ENCODE data around the gene HOXA9.
A peak's percentile ranks its signal among the peaks of the same experiment; 100 is the strongest.

Gene HOXA9

DNA sequence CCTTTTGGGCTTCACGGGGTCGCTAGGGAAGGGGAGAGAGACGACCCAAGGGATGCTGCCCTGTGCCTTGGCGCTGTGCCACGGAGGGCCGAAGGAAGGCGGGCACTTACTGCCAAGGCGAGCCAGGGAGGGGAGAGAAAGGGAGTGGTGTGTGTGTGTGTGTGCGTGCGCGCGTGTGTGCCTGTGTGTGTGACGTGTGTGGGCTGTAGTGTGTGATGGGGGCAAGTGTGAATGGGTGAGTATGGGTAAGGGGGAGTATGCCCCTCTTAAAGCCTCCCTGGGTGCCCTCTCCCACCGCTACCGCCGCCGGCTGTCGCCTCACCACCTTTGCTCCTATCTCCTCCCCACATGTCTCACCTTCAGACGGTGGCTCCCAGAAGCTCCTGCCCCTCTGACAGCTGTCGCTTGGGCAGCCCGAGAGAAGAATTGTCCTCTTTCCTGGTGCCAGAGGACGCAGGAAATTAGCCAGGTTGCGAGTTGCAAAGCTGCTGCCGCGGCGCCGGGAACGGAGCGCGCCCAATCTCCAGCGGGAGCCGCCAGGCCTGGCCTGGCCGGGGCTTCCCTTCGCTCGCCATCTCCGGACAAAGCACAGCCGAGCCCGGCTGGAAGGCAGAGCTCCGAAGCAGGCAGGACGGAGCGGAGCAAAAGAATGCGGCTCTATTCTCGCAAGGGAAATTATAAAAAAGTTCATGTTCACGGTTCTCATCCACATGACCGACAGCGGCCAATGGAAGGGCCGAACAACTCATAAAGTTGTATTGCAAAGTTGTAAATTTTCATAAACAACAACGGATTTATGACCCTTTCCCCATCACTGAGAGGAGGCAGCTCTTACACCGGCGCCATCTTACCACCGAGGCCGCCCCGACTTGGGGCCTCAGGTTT lies 13.2 kb downstream of the HOXA9 start, which contains the start of gene HOXA3:
Gene HOXA3, minus strand, starts transcription at position 653 of the 885 bp plus-strand sequence. CDS start 41,943 bp downstream, outside the sequence.
- no peak for DNase-seq

GRCh38 chr7:27151341-27151930 lies 13.9 kb downstream of the HOXA9 start:
- DNase-seq = no peak

- peak; percentile 50 for DNase-seq
Observed at GRCh38 chr7:27150568-27151340, 14.6 kb downstream of the HOXA9 start.

- DNase-seq = no peak
Observed at GRCh38 chr7:27149842-27150567, 15.3 kb downstream of the HOXA9 start.

DNA sequence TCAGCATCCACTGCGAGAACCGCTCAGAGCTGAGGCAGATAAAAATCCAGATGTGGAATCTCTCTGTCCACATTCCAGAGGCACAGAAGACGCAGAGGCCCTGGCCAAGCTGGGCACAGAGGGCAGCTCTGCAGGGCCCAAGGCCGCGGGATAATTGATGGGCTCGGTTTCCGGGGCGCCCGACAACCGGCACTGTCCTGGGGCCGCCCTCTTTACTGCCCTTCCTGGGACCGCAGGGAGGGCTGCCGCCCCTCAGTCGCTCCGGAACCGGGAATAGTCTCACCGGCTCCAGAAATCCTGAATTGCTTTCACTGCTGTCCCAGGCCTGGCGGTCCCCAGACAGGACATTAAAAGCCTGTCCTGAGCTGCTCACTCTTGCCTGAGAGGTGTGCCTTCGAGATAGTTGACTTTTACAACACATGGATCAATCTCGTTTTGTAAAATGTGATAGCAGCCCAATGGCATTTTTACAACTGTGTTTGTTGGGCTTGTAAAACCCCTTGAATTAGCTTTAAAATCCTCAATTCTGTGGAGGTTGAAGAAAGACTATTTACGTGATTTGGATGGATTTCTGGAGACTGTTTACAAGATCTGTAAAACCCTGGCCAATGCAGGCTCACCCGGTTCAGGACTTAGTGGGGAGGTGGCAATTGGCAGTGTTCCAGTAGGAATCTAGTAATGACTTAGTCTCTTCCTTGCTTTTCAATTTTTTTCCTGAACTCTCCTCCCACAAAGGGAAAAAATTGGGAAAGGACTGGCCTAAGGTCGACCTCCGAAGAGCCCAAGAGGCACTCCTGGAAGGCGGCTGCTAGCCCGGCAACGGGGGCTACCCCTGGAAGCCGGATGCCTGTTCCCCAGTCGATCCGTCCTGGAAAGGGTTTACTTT lies 16.3 kb downstream of the HOXA9 start:
- DNase-seq = no peak

GRCh38 chr7:27148031-27148755 lies 17.1 kb downstream of the HOXA9 start:
- DNase-seq = no peak

DNA sequence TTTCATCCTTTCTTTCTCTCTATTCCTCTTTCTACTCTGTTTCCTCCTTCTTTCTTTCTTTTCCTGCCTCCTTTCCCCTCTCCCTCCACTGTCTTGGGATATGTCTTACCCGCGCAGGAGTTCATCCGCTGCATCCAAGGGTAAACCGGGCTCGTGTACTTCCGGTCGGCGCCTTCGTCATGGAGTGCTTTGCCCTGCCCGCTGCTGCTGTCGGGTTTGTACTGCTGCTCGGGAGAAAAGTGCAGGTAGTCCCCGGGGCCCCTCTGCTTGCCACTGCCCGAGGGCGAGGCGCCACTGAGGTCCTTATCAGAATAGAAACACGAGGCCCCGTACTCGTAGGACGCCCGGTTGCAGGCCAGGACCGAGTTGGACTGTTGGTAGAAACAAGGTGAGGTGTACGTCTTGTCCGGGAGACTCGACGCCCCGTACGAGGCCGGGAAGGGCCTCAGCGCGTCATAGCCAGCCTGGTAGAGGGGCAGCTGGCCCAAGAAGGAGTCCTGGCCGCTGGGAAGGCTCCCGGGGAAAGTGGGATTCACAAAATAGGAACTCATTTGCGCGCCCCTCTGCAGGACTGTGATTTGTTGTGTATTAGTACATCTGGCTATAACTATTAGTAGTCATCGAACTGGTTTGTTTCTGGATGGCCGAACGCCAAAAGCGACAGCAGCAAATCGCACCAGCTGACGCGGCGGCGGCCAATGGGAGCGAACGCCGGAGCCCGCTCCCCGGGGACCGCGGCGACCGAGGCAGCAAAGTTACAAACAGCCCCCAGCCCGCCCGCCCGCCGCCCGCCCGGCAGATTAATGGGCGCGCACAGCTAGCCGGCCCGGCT lies 17.9 kb downstream of the HOXA9 start, which contains the start of gene HOXA6:
Gene HOXA6, minus strand, starts transcription at position 576 of the 832 bp plus-strand sequence. Its CDS starts 25 bp downstream, at position 551.
- no peak for DNase-seq

- DNase-seq = no peak
Observed at GRCh38 chr7:27146491-27147198, 18.7 kb downstream of the HOXA9 start.

- DNase-seq = no peak
Observed at GRCh38 chr7:27145914-27146412, 19.4 kb downstream of the HOXA9 start.

DNA sequence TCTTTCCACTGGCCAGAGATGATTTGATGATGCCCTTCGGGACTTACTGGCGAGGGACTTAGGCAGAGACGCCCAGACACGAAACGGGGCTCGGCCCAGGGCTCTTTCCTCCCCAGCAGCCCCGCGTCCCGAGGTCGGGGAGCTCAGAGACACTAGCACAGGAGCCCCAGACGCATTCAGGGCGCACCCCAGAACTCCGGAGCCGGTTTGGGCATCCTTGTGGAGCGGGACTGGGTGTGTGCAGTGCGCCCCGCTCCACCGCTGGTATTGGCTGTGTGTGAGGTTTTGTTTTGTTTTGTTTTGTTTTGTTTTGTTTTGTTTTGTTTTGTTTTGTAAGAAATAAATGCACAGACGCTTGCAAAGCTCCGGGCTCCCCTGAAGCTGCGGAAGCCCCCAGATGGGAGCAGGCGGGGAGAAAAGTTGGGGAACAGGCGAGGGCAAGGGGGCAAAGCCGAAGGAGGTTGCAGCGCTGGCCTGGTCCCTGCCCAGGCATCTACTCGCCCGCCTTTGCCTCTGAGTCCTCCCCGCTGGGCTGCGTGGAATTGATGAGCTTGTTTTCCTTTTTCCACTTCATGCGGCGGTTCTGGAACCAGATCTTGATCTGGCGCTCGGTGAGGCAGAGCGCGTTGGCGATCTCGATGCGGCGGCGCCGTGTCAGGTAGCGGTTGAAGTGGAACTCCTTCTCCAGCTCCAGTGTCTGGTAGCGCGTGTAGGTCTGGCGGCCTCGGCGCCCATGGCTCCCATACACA lies 20.0 kb downstream of the HOXA9 start:
- DNase-seq = no peak

DNA sequence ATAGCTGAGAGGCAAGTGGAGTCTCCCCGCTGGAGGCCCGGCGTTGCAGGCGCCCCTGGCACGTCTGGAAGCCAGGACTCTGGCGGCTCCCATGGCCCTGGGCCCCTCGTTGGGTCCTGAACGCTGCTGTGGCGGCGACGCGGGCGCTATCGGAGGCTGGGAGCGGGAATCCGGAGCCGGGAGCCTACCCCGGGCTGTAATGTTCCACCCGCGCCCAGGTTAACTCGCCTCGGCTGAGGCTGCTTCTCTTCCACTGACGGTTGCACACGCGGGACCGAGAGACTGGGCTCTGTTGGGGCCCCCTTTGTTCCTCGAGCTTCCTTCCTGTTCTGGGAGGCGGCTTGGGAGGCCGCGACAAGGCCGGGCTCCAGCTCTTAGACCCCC lies 20.6 kb downstream of the HOXA9 start:
- DNase-seq = no peak

- no peak for DNase-seq
Observed at GRCh38 chr7:27143950-27144780, 21.2 kb downstream of the HOXA9 start.

- DNase-seq = no peak
Observed at GRCh38 chr7:27143023-27143949, 22.1 kb downstream of the HOXA9 start, which contains the start of gene HOXA5. Gene HOXA5, minus strand, starts transcription at chr7:27143681. Its CDS starts 74 bp downstream, at chr7:27143607.

DNA sequence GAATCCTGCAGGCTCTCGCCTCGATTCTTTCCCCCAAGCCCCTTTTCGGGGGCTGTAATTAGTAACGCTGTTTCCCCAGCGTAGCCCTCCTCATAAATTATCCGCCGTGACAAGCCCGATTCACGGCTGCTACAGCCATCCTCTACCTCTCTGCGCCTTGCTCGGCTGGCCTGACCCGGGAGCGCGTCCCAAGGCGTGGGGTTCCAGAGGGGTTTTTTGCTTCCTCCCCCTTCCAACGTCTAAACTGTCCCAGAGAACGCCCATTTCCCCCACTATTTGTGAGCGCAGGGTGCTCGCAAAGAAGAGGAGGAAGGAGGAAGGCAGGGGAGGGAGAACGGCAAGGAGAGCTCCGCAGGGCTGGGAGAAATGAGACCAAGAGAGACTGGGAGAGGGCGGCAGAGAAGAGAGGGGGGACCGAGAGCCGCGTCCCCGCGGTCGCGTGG lies 22.7 kb downstream of the HOXA9 start:
- no peak for DNase-seq

GRCh38 chr7:27141923-27142579 lies 23.3 kb downstream of the HOXA9 start:
- DNase-seq = no peak
